Fibroblast of pulmonary artery (primary cell): ENCODE results near the gene PRDM15.

Experiments
- DNase-seq: peaks from one replicate; pipeline ENCODE4 v3.0.0-alpha.2; 2010; ENCODE audit warnings: low read depth
- H3K4me3 ChIP-seq: replicated peaks from 2 replicates; pipeline ENCODE4 v1.5.1; 2011; ENCODE audit warnings: low read depth, mild to moderate bottlenecking, control low read depth, low read length, moderate library complexity
- TF ChIP-seq, protein P1 (sequence below): IDR thresholded peaks from 2 replicates; pipeline ENCODE4 v1.5.1; 2011; ENCODE audit warnings: mild to moderate bottlenecking, control low read depth, low read length, inconsistent platforms; ENCODE audit errors: missing control alignments

PRDM15 gene

GRCh38 chr21:41784456-41785102 lies 94.6 kb downstream of the PRDM15 start:
- TF ChIP-seq, protein P1, sequence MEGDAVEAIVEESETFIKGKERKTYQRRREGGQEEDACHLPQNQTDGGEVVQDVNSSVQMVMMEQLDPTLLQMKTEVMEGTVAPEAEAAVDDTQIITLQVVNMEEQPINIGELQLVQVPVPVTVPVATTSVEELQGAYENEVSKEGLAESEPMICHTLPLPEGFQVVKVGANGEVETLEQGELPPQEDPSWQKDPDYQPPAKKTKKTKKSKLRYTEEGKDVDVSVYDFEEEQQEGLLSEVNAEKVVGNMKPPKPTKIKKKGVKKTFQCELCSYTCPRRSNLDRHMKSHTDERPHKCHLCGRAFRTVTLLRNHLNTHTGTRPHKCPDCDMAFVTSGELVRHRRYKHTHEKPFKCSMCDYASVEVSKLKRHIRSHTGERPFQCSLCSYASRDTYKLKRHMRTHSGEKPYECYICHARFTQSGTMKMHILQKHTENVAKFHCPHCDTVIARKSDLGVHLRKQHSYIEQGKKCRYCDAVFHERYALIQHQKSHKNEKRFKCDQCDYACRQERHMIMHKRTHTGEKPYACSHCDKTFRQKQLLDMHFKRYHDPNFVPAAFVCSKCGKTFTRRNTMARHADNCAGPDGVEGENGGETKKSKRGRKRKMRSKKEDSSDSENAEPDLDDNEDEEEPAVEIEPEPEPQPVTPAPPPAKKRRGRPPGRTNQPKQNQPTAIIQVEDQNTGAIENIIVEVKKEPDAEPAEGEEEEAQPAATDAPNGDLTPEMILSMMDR = no peak
- no peak for DNase-seq
- no peak overlapping the region for H3K4me3 ChIP-seq

- DNase-seq = no peak
- TF ChIP-seq, protein P1 = no peak
- H3K4me3 ChIP-seq = no peak overlapping the region
Observed at GRCh38 chr21:41783476-41784180, 95.5 kb downstream of the PRDM15 start.

GRCh38 chr21:41781050-41781410 lies 98.1 kb downstream of the PRDM15 start:
- DNase-seq = no peak
- TF ChIP-seq, protein P1 = no peak
- no peak overlapping the region for H3K4me3 ChIP-seq

- H3K4me3 ChIP-seq = no peak overlapping the region
- DNase-seq = no peak
- TF ChIP-seq, protein P1 = no peak
Observed at GRCh38 chr21:41780337-41781049, 98.7 kb downstream of the PRDM15 start.

GRCh38 chr21:41779659-41780058 lies 99.5 kb downstream of the PRDM15 start:
- H3K4me3 ChIP-seq = no peak overlapping the region
- no peak for DNase-seq
- TF ChIP-seq, protein P1 = no peak

GRCh38 chr21:41778930-41779600 lies 100.1 kb downstream of the PRDM15 start:
- DNase-seq = no peak
- TF ChIP-seq, protein P1 = no peak
- H3K4me3 ChIP-seq = no peak overlapping the region
